Testis (tissue), 3 donors: Measurements from ENCODE around the gene CDS2. TPM values are rescaled to one million over a fixed set of nuclear protein-coding genes. Genes with fewer than 3 reads are reported as not detected.

ENCODE experiments used
- DNase-seq: peaks from one replicate; pipeline ENCODE4 v3.0.0-alpha.2; 2019
- H3K27ac ChIP-seq, 2 donors: fragments of 200-600 bp; sonication (generic); one replicate each; pipeline ENCODE4 v1.5.1; 2019
- H3K27me3 ChIP-seq: fragments of 200-600 bp; sonication (generic); one replicate; pipeline ENCODE4 v1.5.1; 2019
- H3K36me3 ChIP-seq: fragments of 200-600 bp; sonication (generic); one replicate; pipeline ENCODE4 v1.5.1; 2017; ENCODE audit warnings: low read depth; ENCODE audit errors: missing control alignments
- H3K4me1 ChIP-seq: fragments of 200-600 bp; sonication (generic); one replicate; pipeline ENCODE4 v1.5.1; 2019
- H3K4me3 ChIP-seq, 2 donors: fragments of 200-600 bp; sonication (generic); one replicate each; pipeline ENCODE4 v1.5.1; 2017 to 2019
- H3K9me3 ChIP-seq: fragments of 200-600 bp; sonication (generic); one replicate; pipeline ENCODE4 v1.5.1; 2017
- CTCF ChIP-seq, 3 experiments: fragments of 450-650 bp in 2 of 3; fragments of 200-600 bp in 1 of 3; sonication (generic) in 1 of 3; IDR thresholded peaks; one replicate each; pipeline ENCODE4 v1.5.1; 2016 to 2019; ENCODE audit warnings: antibody characterized with exemption in 3 of 3, mild to moderate bottlenecking in 2 of 3, moderate library complexity in 1 of 3
- POLR2A ChIP-seq: fragments of 450-650 bp; IDR thresholded peaks from one replicate; pipeline ENCODE4 v1.6.1; 2017; ENCODE audit warnings: antibody characterized with exemption, mild to moderate bottlenecking, moderate library complexity
- WGBS, 2 donors: methylation state at CpG; one replicate each; pipeline ENCODE4 v1.1.5; 2018; 5-methylcytosine and 5-hydroxymethylcytosine counted together
- intact Hi-C: fragments of 100-400 bp; cut with DNase I; formaldehyde crosslinking; loops from one replicate; pipeline ENCODE4 v1.15.1; 2023; ENCODE audit warnings: low total_unique reads
- polyA plus RNA-seq: library from polyadenylated mRNA; stranded (reverse); fragments of 350-450 nt; fragmentation: Illumina TruSeq; extraction: RNeasy Lipid Tissue Mini Kit (QIAGEN cat#74804); gene quantifications from one replicate; pipeline ENCODE4 v1.2.3, GENCODE V29; 2014; ENCODE audit warnings: low read depth, low replicate concordance; ENCODE audit not compliant: insufficient read depth
- total RNA-seq, 2 donors: library from RNA; depleted of rRNA; stranded (reverse); fragments of >200 nt; gene quantifications; one replicate each; pipeline ENCODE4 v1.2.3, GENCODE V29; 2016

Gene CDS2
- total and polyA plus RNA-seq, 3 donors from 2014 or later = 55.0 to 71.0 (median 65.7) TPM

- Histone ChIP-seq H3K9me3 (no peaks in the 10 kb centered on the region), H3K4me1 (no peaks in the 10 kb centered on the region), H3K36me3 (no peaks in the 10 kb centered on the region), H3K27ac (no peak overlapping the region), H3K27me3 (no peaks in the 10 kb centered on the region), H3K4me3 (no peak overlapping the region)
- 84 to 92% methylated on average over 2 of the region's 2 CpGs for WGBS, 2 donors
- TF ChIP-seq CTCF (IDR thresholded peaks at IDR 0.05) (no peak), POLR2A (no peak)
- DNase-seq = no peak
- intact Hi-C loops = no loop called here
Measured at GRCh38 chr20:5212907-5213487, 86.2 kb downstream of the CDS2 start.

- H3K9me3 ChIP-seq = no peaks in the 10 kb centered on the region
- DNase-seq = no peak
- no peak overlapping the region for H3K27ac ChIP-seq
- intact Hi-C loops = no loop called here
- WGBS, 2 donors = 73 to 88% methylated on average over 2 to 3 of the region's 3 CpGs
- no peaks in the 10 kb centered on the region for H3K27me3 ChIP-seq
- H3K36me3 ChIP-seq = no peaks in the 10 kb centered on the region
- H3K4me1 ChIP-seq = no peaks in the 10 kb centered on the region
- TF ChIP-seq CTCF (IDR thresholded peaks at IDR 0.05) = no peak
- no peak for TF ChIP-seq POLR2A
- H3K4me3 ChIP-seq = no peak overlapping the region
Measured at GRCh38 chr20:5214826-5215225, 88.0 kb downstream of the CDS2 start.

GRCh38 chr20:5215672-5216304 is 89.0 kb downstream of the CDS2 start:
- no peak for DNase-seq
- WGBS, 2 donors = 83 to 88% methylated on average over 4 of the region's 4 CpGs

GRCh38 chr20:5216663-5217062 is 89.9 kb downstream of the CDS2 start:
- no peak overlapping the region for H3K4me3 ChIP-seq
- H3K9me3 ChIP-seq = no peaks in the 10 kb centered on the region
- WGBS, 2 donors = 84 to 93% methylated on average over 3 of the region's 3 CpGs
- no peak for DNase-seq
- H3K36me3 ChIP-seq = no peaks in the 10 kb centered on the region
- TF ChIP-seq CTCF (IDR thresholded peaks at IDR 0.05) (no peak), POLR2A (no peak)
- no peaks in the 10 kb centered on the region for H3K4me1 ChIP-seq
- intact Hi-C loops = no loop called here
- no peaks in the 10 kb centered on the region for H3K27me3 ChIP-seq
- H3K27ac ChIP-seq = no peak overlapping the region

More at GRCh38 chr20:5215672-5216304, 89.0 kb downstream of the CDS2 start:
- no peak overlapping the region for H3K4me3 ChIP-seq
- no peaks in the 10 kb centered on the region for H3K9me3 ChIP-seq
- no peaks in the 10 kb centered on the region for H3K36me3 ChIP-seq
- H3K4me1 ChIP-seq = no peaks in the 10 kb centered on the region
- H3K27me3 ChIP-seq = no peaks in the 10 kb centered on the region
- TF ChIP-seq CTCF (IDR thresholded peaks at IDR 0.05) = no peak
- TF ChIP-seq POLR2A = no peak
- intact Hi-C loops = no loop called here
- no peak overlapping the region for H3K27ac ChIP-seq

GRCh38 chr20:5217616-5218015 is 90.8 kb downstream of the CDS2 start:
- intact Hi-C loops = no loop called here
- WGBS, 2 donors = 90 to 95% methylated on average over 4 of the region's 4 CpGs
- Histone ChIP-seq H3K4me3 (no peak overlapping the region), H3K4me1 (no peaks in the 10 kb centered on the region), H3K27ac (no peak overlapping the region), H3K9me3 (no peaks in the 10 kb centered on the region), H3K36me3 (no peaks in the 10 kb centered on the region), H3K27me3 (no peaks in the 10 kb centered on the region)
- DNase-seq = no peak
- no peak for TF ChIP-seq CTCF (IDR thresholded peaks at IDR 0.05)
- no peak for TF ChIP-seq POLR2A
